Neural progenitor cell (in vitro differentiated cells): ENCODE data around the gene ADM2. TPM values are rescaled to one million over a fixed set of nuclear protein-coding genes. Genes with fewer than 3 reads are reported as not detected.
A peak's percentile ranks its signal among the peaks of the same experiment; 100 is the strongest.

ENCODE experiments used
- DNase-seq: peaks from one replicate; pipeline ENCODE4 v3.0.0-alpha.2; 2016; ENCODE audit warnings: low spot score
- H2AFZ ChIP-seq: fragments of 200-600 bp; sonication (generic); replicated peaks from 2 replicates; pipeline ENCODE4 v1.6.1; 2016; ENCODE audit warnings: antibody characterized with exemption
- H3F3A ChIP-seq: fragments of 200-600 bp; sonication (generic); 2 replicates; pipeline ENCODE4 v1.6.1; 2016; ENCODE audit warnings: antibody characterized with exemption, low read depth
- H3K27ac ChIP-seq: fragments of 200-600 bp; sonication (generic); 2 replicates; pipeline ENCODE4 v1.5.1; 2016; ENCODE audit warnings: mild to moderate bottlenecking
- H3K27me3 ChIP-seq: fragments of 200-600 bp; sonication (generic); 2 replicates; pipeline ENCODE4 v1.6.1; 2016; ENCODE audit warnings: mild to moderate bottlenecking, moderate library complexity
- H3K36me3 ChIP-seq: fragments of 200-600 bp; sonication (generic); 2 replicates; pipeline ENCODE4 v1.5.1; 2016
- H3K4me1 ChIP-seq: fragments of 200-600 bp; sonication (generic); 2 replicates; pipeline ENCODE4 v1.6.1; 2016; ENCODE audit warnings: mixed run types
- H3K4me2 ChIP-seq: fragments of 200-600 bp; sonication (generic); 2 replicates; pipeline ENCODE4 v1.6.1; 2016
- H3K4me3 ChIP-seq: fragments of 200-600 bp; sonication (generic); 2 replicates; pipeline ENCODE4 v1.5.1; 2016
- H3K79me2 ChIP-seq: fragments of 200-600 bp; sonication (generic); 2 replicates; pipeline ENCODE4 v1.6.1; 2016; ENCODE audit warnings: low read depth
- H3K9ac ChIP-seq: fragments of 200-600 bp; sonication (generic); 2 replicates; pipeline ENCODE4 v1.6.1; 2016
- H3K9me3 ChIP-seq: fragments of 200-600 bp; sonication (generic); 2 replicates; pipeline ENCODE4 v1.5.1; 2016; ENCODE audit warnings: low read depth
- H4K20me1 ChIP-seq: fragments of 200-600 bp; sonication (generic); 2 replicates; pipeline ENCODE4 v1.6.1; 2016; ENCODE audit warnings: low read depth
- H3K27ac Mint-ChIP-seq: 3 replicates; pipeline ENCODE4 v1.8.0; 2021; ENCODE audit warnings: mixed read lengths
- H3K27me3 Mint-ChIP-seq: 2 replicates; pipeline ENCODE4 v1.8.0; 2022; ENCODE audit warnings: low read depth, mild to moderate bottlenecking, inconsistent platforms, moderate library complexity, mixed read lengths; ENCODE audit not compliant: insufficient read depth
- H3K36me3 Mint-ChIP-seq: 3 replicates; pipeline ENCODE4 v1.8.0; 2021; ENCODE audit warnings: mixed read lengths
- H3K4me1 Mint-ChIP-seq: 3 replicates; pipeline ENCODE4 v1.8.0; 2021; ENCODE audit warnings: mixed read lengths
- H3K4me3 Mint-ChIP-seq: 3 replicates; pipeline ENCODE4 v1.8.0; 2021; ENCODE audit warnings: mild to moderate bottlenecking, moderate library complexity, mixed read lengths
- H3K9me3 Mint-ChIP-seq: 3 replicates; pipeline ENCODE4 v1.8.0; 2020; ENCODE audit warnings: mixed read lengths
- EZH2 ChIP-seq: fragments of 200-600 bp; sonication (generic); IDR thresholded peaks from 2 replicates; pipeline ENCODE4 v1.6.1; 2017; ENCODE audit warnings: antibody characterized with exemption, mild to moderate bottlenecking, moderate library complexity
- EZH2phosphoT487 ChIP-seq: fragments of 200-600 bp; sonication (generic); IDR thresholded peaks from 2 replicates; pipeline ENCODE4 v1.6.1; 2017; ENCODE audit warnings: antibody characterized with exemption
- total RNA-seq: library from RNA; depleted of rRNA; stranded (reverse); fragments of >200 nt; gene quantifications from 2 replicates; pipeline ENCODE4 v1.2.3, GENCODE V29; 2015; ENCODE audit warnings: low replicate concordance
- TF ChIP-seq, protein P1 (sequence below): fragments of 200-600 bp; sonication (generic); IDR thresholded peaks from 2 replicates; pipeline ENCODE4 v1.5.1; 2017; ENCODE audit warnings: antibody characterized with exemption, mild to moderate bottlenecking

ADM2 gene
- total RNA-seq, 1 donor from 2014 or later = 0.13 TPM

DNA sequence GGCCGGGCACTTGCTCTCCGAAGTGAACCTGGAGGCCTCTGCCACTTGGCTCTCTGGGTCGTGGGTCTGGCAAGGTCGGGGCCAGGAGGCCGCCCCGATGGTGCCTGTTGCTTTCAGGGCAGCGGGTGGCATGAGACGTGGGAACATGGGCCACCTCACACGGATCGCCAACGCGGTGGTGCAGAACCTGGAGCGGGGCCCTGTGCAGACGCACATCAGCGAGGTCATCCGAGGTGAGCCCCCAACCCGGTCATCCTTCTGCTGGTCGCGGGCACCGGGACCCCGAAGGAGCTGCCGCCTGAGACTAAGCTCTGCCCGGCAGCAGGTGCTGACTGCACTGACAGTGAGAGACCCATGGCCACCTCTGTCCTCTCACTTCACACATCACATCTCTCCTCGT lies 46.5 kb upstream of the ADM2 start:
- peaks cover 6% of the 10 kb centered on the region for H3K36me3 Mint-ChIP-seq
- peaks cover 3% of the 10 kb centered on the region for H4K20me1 ChIP-seq
- no peak overlapping the region for H3K27ac Mint-ChIP-seq
- no peaks in the 10 kb centered on the region for H3K36me3 ChIP-seq
- H3K4me1 Mint-ChIP-seq = no peaks in the 10 kb centered on the region
- TF ChIP-seq EZH2phosphoT487 = no peak
- TF ChIP-seq, protein P1, sequence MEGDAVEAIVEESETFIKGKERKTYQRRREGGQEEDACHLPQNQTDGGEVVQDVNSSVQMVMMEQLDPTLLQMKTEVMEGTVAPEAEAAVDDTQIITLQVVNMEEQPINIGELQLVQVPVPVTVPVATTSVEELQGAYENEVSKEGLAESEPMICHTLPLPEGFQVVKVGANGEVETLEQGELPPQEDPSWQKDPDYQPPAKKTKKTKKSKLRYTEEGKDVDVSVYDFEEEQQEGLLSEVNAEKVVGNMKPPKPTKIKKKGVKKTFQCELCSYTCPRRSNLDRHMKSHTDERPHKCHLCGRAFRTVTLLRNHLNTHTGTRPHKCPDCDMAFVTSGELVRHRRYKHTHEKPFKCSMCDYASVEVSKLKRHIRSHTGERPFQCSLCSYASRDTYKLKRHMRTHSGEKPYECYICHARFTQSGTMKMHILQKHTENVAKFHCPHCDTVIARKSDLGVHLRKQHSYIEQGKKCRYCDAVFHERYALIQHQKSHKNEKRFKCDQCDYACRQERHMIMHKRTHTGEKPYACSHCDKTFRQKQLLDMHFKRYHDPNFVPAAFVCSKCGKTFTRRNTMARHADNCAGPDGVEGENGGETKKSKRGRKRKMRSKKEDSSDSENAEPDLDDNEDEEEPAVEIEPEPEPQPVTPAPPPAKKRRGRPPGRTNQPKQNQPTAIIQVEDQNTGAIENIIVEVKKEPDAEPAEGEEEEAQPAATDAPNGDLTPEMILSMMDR = no peak
- no peak for TF ChIP-seq EZH2
- H3F3A ChIP-seq = no peaks in the 10 kb centered on the region
- no peaks in the 10 kb centered on the region for H3K9me3 Mint-ChIP-seq
- no peaks in the 10 kb centered on the region for H3K27me3 Mint-ChIP-seq
- no peak overlapping the region for H2AFZ ChIP-seq
- no peak overlapping the region for H3K4me2 ChIP-seq
- H3K27ac ChIP-seq = no peak overlapping the region
- H3K9me3 ChIP-seq = no peaks in the 10 kb centered on the region
- H3K4me1 ChIP-seq = no peaks in the 10 kb centered on the region
- no peak overlapping the region for H3K9ac ChIP-seq
- H3K4me3 ChIP-seq = no peak overlapping the region
- no peaks in the 10 kb centered on the region for H3K27me3 ChIP-seq
- DNase-seq = no peak
- H3K79me2 ChIP-seq = no peaks in the 10 kb centered on the region
- H3K4me3 Mint-ChIP-seq = no peak overlapping the region

DNA sequence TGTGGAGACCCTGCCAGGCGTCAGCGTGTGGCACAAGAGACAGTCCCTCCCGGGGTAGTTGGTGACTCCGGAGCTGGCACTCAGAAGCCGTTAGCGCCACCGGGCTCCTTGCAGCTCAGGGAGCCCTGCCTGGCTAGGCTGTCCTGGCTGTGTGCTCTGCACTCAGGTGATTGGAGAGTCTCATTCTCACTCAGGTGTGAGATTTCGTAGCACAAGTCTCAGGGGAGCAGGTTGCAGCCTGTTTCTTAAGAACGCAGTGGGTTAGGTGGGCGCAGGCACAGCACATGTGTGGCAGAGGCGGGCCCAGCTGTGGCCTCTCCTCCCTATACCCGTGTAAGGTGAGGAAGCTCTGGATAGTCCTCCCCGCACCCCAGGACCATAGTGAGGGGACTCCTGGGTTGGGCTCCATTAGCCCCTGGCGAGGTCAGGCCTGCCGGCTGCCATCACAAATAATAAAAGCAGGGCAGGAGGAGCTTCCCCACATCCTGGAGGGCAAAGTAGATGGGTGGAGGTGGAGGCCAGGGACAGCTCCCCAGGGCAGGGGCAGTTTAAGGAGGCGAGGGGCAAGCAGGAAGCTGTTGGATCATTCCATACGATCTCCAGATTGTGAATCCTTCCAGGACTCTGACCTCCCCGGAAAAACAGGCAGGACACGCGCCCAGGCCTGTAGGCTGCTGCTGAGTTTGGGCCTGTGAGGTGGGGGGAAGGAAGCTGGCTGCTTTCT lies 45.9 kb upstream of the ADM2 start:
- Histone ChIP-seq H3K79me2 (no peaks in the 10 kb centered on the region), H3K36me3 (no peaks in the 10 kb centered on the region), H2AFZ (no peak overlapping the region), H3K27me3 (no peaks in the 10 kb centered on the region), H4K20me1 (peaks cover 3% of the 10 kb centered on the region), H3F3A (no peaks in the 10 kb centered on the region), H3K27ac (no peak overlapping the region), H3K4me1 (no peaks in the 10 kb centered on the region), H3K4me3 (no peak overlapping the region), H3K4me2 (no peak overlapping the region), H3K9me3 (no peaks in the 10 kb centered on the region), H3K9ac (no peak overlapping the region)
- DNase-seq = no peak
- no peak overlapping the region for H3K4me3 Mint-ChIP-seq
- no peak for TF ChIP-seq EZH2
- TF ChIP-seq, protein P1 = no peak
- TF ChIP-seq EZH2phosphoT487 = no peak
- peak overlapping the region; percentile 63 for H3K27ac Mint-ChIP-seq
- no peaks in the 10 kb centered on the region for H3K4me1 Mint-ChIP-seq
- H3K36me3 Mint-ChIP-seq = peaks cover 6% of the 10 kb centered on the region
- no peaks in the 10 kb centered on the region for H3K9me3 Mint-ChIP-seq
- H3K27me3 Mint-ChIP-seq = no peaks in the 10 kb centered on the region

DNA sequence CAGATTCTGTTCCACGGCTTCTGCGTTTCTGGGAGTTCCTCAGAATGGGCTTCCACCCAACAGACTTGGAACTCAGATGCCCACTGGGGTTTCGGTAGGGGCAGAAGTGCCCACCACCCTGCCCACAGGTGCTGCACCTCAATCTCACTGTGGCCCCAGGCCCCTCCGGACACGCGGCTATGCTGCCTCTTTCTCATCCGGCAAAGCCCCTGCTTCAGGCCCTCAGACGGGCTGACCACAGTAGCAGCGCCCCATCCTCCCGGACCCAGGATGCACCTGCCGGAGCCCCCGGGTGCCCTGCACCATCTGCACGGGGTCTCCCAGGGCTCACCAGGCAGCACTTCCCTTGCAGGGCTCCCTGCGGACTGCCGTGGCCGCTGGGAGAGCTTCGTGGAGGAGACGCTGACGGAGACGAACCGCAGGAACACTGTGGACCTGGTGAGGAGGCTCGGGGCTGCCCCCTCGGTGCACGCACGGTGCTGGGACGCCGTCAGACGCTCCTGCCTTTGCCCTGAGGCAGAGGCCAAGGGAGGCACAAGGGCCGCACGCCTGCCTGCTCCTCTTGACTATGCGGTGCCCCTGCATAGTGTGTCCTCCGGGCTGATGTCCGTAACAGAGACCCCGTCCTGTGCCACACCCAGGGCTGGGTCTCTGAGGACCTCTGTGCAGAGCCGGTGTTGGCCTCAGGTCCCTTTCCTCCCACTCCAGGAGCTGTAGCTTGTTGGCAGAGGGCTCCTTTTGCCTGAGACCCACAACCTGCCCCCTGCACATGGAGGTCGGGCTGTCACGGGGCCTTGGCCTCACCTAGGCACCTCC lies 45.1 kb upstream of the ADM2 start:
- Mint-ChIP-seq H3K27me3 (no peaks in the 10 kb centered on the region), H3K27ac (no peak overlapping the region), H3K9me3 (no peaks in the 10 kb centered on the region), H3K4me1 (no peaks in the 10 kb centered on the region), H3K36me3 (peaks cover 4% of the 10 kb centered on the region), H3K4me3 (no peak overlapping the region)
- no peaks in the 10 kb centered on the region for H3K27me3 ChIP-seq
- H3K79me2 ChIP-seq = no peaks in the 10 kb centered on the region
- H2AFZ ChIP-seq = no peak overlapping the region
- TF ChIP-seq, protein P1 = no peak
- TF ChIP-seq EZH2phosphoT487 (no peak), EZH2 (no peak)
- H3K9ac ChIP-seq = no peak overlapping the region
- H3K36me3 ChIP-seq = no peaks in the 10 kb centered on the region
- peaks cover 2% of the 10 kb centered on the region for H4K20me1 ChIP-seq
- DNase-seq = no peak
- no peaks in the 10 kb centered on the region for H3K9me3 ChIP-seq
- no peak overlapping the region for H3K4me2 ChIP-seq
- no peak overlapping the region for H3K4me3 ChIP-seq
- no peaks in the 10 kb centered on the region for H3F3A ChIP-seq
- H3K27ac ChIP-seq = no peak overlapping the region
- no peaks in the 10 kb centered on the region for H3K4me1 ChIP-seq
